GM18519 (cell line): ENCODE data around the gene DHRS7B.
"Not testable (repeated sequence)": the region's sequence is repeated elsewhere in the genome, so short reads cannot be mapped to it uniquely, and the experiment has no call there.

Experiments
- ATAC-seq: cut with Tn5 transposase; IDR thresholded peaks from one replicate; pipeline ENCODE4 v1.9.1; 2021; ENCODE audit warnings: mild to moderate bottlenecking, moderate library complexity; ENCODE audit not compliant: unreplicated experiment, low FRiP score

Gene DHRS7B

GRCh38 chr17:21174713-21175112 is 47.9 kb downstream of the DHRS7B start:
- ATAC-seq, result no peak

GRCh38 chr17:21176773-21177395 is 50.1 kb downstream of the DHRS7B start:
- ATAC-seq, result no peak

- no peak for ATAC-seq
Measured at GRCh38 chr17:21177401-21177800, 50.6 kb downstream of the DHRS7B start.

- no peak for ATAC-seq
Measured at GRCh38 chr17:21177854-21178600, 51.3 kb downstream of the DHRS7B start.

- no peak for ATAC-seq
Measured at GRCh38 chr17:21183468-21183867, 56.7 kb downstream of the DHRS7B start.

GRCh38 chr17:21184570-21184969 is 57.8 kb downstream of the DHRS7B start:
- no peak for ATAC-seq

- no peak for ATAC-seq
Measured at GRCh38 chr17:21185061-21185460, 58.3 kb downstream of the DHRS7B start.

- ATAC-seq, result no peak
Measured at GRCh38 chr17:21186399-21187187, 59.8 kb downstream of the DHRS7B start.

- ATAC-seq, result no peak
Measured at GRCh38 chr17:21189361-21189760, 62.6 kb downstream of the DHRS7B start.

GRCh38 chr17:21190078-21190477 is 63.3 kb downstream of the DHRS7B start:
- no peak for ATAC-seq

GRCh38 chr17:21191698-21192097 is 64.9 kb downstream of the DHRS7B start:
- no peak for ATAC-seq

- ATAC-seq, result not testable (repeated sequence)
Measured at GRCh38 chr17:21192414-21192813, 65.7 kb downstream of the DHRS7B start.

- no peak for ATAC-seq
Measured at GRCh38 chr17:21193031-21193430, 66.3 kb downstream of the DHRS7B start.

GRCh38 chr17:21194226-21194625 is 67.5 kb downstream of the DHRS7B start:
- no peak for ATAC-seq

- ATAC-seq, result no peak
Measured at GRCh38 chr17:21194703-21195102, 67.9 kb downstream of the DHRS7B start.

GRCh38 chr17:21196126-21196525 is 69.4 kb downstream of the DHRS7B start:
- no peak for ATAC-seq

- no peak for ATAC-seq
Measured at GRCh38 chr17:21198411-21198810, 71.6 kb downstream of the DHRS7B start.

GRCh38 chr17:21199311-21199710 is 72.5 kb downstream of the DHRS7B start:
- no peak for ATAC-seq

- no peak for ATAC-seq
Measured at GRCh38 chr17:21199856-21200255, 73.1 kb downstream of the DHRS7B start.

- ATAC-seq, result no peak
Measured at GRCh38 chr17:21200590-21201297, 74.0 kb downstream of the DHRS7B start.

GRCh38 chr17:21201298-21201595 is 74.5 kb downstream of the DHRS7B start:
- no peak for ATAC-seq
